GM12878 (cell line): Measurements from ENCODE around the gene NEO1. TPM values are rescaled to one million over a fixed set of nuclear protein-coding genes. Genes with fewer than 3 reads are reported as not detected.

Source experiments
- ATAC-seq: fragments of 200-7000 bp; cut with Tn5 transposase; 3 replicates; pipeline ENCODE4 v1.9.1; 2020; ENCODE audit warnings: mild to moderate bottlenecking, moderate library complexity
- BruUV-seq: library from RNA; stranded (reverse); fragments of 400-500 nt; replicated peaks from 2 replicates; lab custom pipeline; 2021; lab: Mats Ljungman, UMichigan
- CTCF ChIA-PET: fragments of 300-600 bp; sonication (Branson Sonifier 250); formaldehyde crosslinking; extraction: SDS; loops from one replicate; lab custom pipeline; 2021; ENCODE audit warnings: inconsistent platforms; lab: Yijun Ruan, JAX
- POLR2A ChIA-PET: fragments of 350-600 bp; formaldehyde crosslinking; extraction: SDS; loops from one replicate; lab custom pipeline; 2021; ENCODE audit warnings: inconsistent platforms; lab: Charles Lee
- RAD21 ChIA-PET: fragments of 300-600 bp; sonication (Branson Sonifier 250); formaldehyde crosslinking; loops from one replicate; lab custom pipeline; 2023; ENCODE audit warnings: antibody characterized with exemption; ENCODE audit not compliant: unreplicated experiment; lab: Charles Lee
- SMC1A ChIA-PET: fragments of 300-600 bp; sonication (Branson Sonifier 250); formaldehyde crosslinking; loops from one replicate; lab custom pipeline; 2023; ENCODE audit not compliant: unreplicated experiment, uncharacterized antibody; lab: Charles Lee
- DNase-seq: peaks from one replicate; pipeline ENCODE4 v3.0.0-alpha.2; 2011; ENCODE audit warnings: low read depth, low spot score
- FAIRE-seq: peaks from 3 replicates; lab custom pipeline; 2011; peaks lifted over from hg19 to GRCh38; lab: Jason Lieb, UNC
- H2AFZ ChIP-seq: 2 replicates; pipeline ENCODE4 v1.6.0; 2011; ENCODE audit warnings: low read depth, low read length, control low read depth; ENCODE audit not compliant: control insufficient read depth
- H3K27ac ChIP-seq: 2 replicates; pipeline ENCODE4 v1.5.1; 2011; ENCODE audit warnings: control low read depth; ENCODE audit not compliant: control insufficient read depth, insufficient read depth
- H3K27me3 ChIP-seq, 2 experiments: replicated peaks in 1 of 2; 2 replicates each; pipeline versions ENCODE4 v1.6.0 to v1.6.1; 2011; ENCODE audit warnings: low read length in 1 of 2; ENCODE audit not compliant: control insufficient read depth in 2 of 2, insufficient read depth in 2 of 2
- H3K36me3 ChIP-seq, 2 experiments: 2 replicates each; pipeline ENCODE4 v1.5.1; 2011; ENCODE audit warnings: low read length in 1 of 2; ENCODE audit not compliant: control insufficient read depth in 2 of 2, insufficient read depth in 2 of 2
- H3K4me1 ChIP-seq: 2 replicates; pipeline ENCODE4 v1.6.1; 2011; ENCODE audit warnings: mild to moderate bottlenecking, low read length, moderate library complexity, mixed read lengths; ENCODE audit not compliant: control insufficient read depth, insufficient read depth
- H3K4me2 ChIP-seq: 2 replicates; pipeline ENCODE4 v1.6.0; 2011; ENCODE audit warnings: control low read depth; ENCODE audit not compliant: control insufficient read depth, insufficient read depth
- H3K4me3 ChIP-seq: fragments of 200-600 bp; sonication (generic); 2 replicates; pipeline ENCODE4 v1.5.1; 2016
- H3K79me2 ChIP-seq: 2 replicates; pipeline ENCODE4 v1.6.0; 2011; ENCODE audit warnings: low read length; ENCODE audit not compliant: control insufficient read depth, insufficient read depth
- H3K9ac ChIP-seq: 2 replicates; pipeline ENCODE4 v1.8.0; 2011; ENCODE audit warnings: low read length, control low read depth, mixed read lengths; ENCODE audit not compliant: control insufficient read depth, insufficient read depth
- H3K9me3 ChIP-seq: replicated peaks from 3 replicates; pipeline ENCODE4 v1.5.1; 2011; ENCODE audit warnings: mild to moderate bottlenecking, low read length; ENCODE audit not compliant: control insufficient read depth, insufficient read depth
- H4K20me1 ChIP-seq: 2 replicates; pipeline ENCODE4 v1.6.0; 2011; ENCODE audit not compliant: control insufficient read depth, insufficient read depth
- CBX5 ChIP-seq: sonication (generic); IDR thresholded peaks from 2 replicates; pipeline ENCODE4 v1.6.1; 2016; ENCODE audit warnings: low read depth, moderate library complexity, mild to moderate bottlenecking, inconsistent platforms
- CREM ChIP-seq: IDR thresholded peaks from 2 replicates; pipeline ENCODE4 v1.6.1; 2014; ENCODE audit warnings: antibody characterized with exemption, low read depth
- E4F1 ChIP-seq: fragments of 450-650 bp; IDR thresholded peaks from 2 replicates; pipeline ENCODE4 v1.6.1; 2018; ENCODE audit warnings: borderline replicate concordance, mild to moderate bottlenecking; ENCODE audit not compliant: partially characterized antibody
- EGR1 ChIP-seq, 2 experiments: IDR thresholded peaks; 1 replicate in 1 of 2; 2 replicates in 1 of 2; pipeline ENCODE4 v1.6.1; 2011 to 2012; ENCODE audit warnings: low read depth in 2 of 2, low read length in 2 of 2, borderline replicate concordance in 1 of 2, mild to moderate bottlenecking in 1 of 2, moderate library complexity in 1 of 2
- JUNB ChIP-seq: IDR thresholded peaks from 2 replicates; pipeline ENCODE4 v1.6.1; 2016; ENCODE audit warnings: antibody characterized with exemption, mild to moderate bottlenecking
- NRF1 ChIP-seq: conservative IDR thresholded peaks from 2 replicates; pipeline ENCODE4 v1.6.1; 2011; ENCODE audit warnings: mild to moderate bottlenecking, low read depth, low read length, improper control_type of control experiment
- POU2F2 ChIP-seq: IDR thresholded peaks from 3 replicates; pipeline ENCODE4 v1.6.1; 2011; ENCODE audit warnings: low read depth, mild to moderate bottlenecking, low read length, borderline replicate concordance
- REST ChIP-seq: IDR thresholded peaks from 2 replicates; pipeline ENCODE4 v1.6.1; 2012; ENCODE audit warnings: mild to moderate bottlenecking, low read depth, low read length
- SIN3A ChIP-seq: IDR thresholded peaks from 2 replicates; pipeline ENCODE4 v1.6.1; 2012; ENCODE audit warnings: low read depth, low read length, improper control_type of control experiment
- SMC3 ChIP-seq: IDR thresholded peaks from 2 replicates; pipeline ENCODE4 v1.6.1; 2011; ENCODE audit warnings: low read length, improper control_type of control experiment, borderline replicate concordance
- TCF3 ChIP-seq: IDR thresholded peaks from 2 replicates; pipeline ENCODE4 v1.6.1; 2012; ENCODE audit warnings: low read depth, mild to moderate bottlenecking, low read length, borderline replicate concordance; ENCODE audit not compliant: insufficient read depth
- ZNF207 ChIP-seq: fragments of 450-650 bp; IDR thresholded peaks from 2 replicates; pipeline ENCODE4 v1.6.1; 2014; ENCODE audit warnings: antibody characterized with exemption, mild to moderate bottlenecking, borderline replicate concordance
- ZSCAN29 ChIP-seq: fragments of 450-650 bp; IDR thresholded peaks from 2 replicates; pipeline ENCODE4 v1.6.1; 2017; ENCODE audit warnings: mild to moderate bottlenecking, moderate library complexity
- whole genome bisulfite sequencing: methylation state at CpG from one replicate; pipeline ENCODE4 v1.1.6; 2016; ENCODE audit warnings: low lambda C conversion rate; ENCODE audit not compliant: insufficient replicate concordance, insufficient coverage; ENCODE audit errors: missing lambda C conversion rate; 5-methylcytosine and 5-hydroxymethylcytosine counted together
- in situ Hi-C: fragments of 300-500 bp; cut with MboI; formaldehyde crosslinking; loops from 9 replicates; pipeline ENCODE4 v1.14.3; 2018; ENCODE audit warnings: mixed read lengths
- intact Hi-C: fragments of 100-400 bp; cut with micrococcal nuclease; formaldehyde crosslinking; loops from one replicate; pipeline ENCODE4 v1.14.2; 2022; ENCODE audit not compliant: unreplicated experiment
- polyA plus RNA-seq, 11 experiments: library from polyadenylated mRNA; depleted of rRNA in 4 of 11; unstranded in 6 of 11; stranded (reverse) in 5 of 11; fragments of >200 nt; fragmentation: Nextera tagmentation in 4 of 11; fragmentation: Illumina TruSeq in 1 of 11; extraction: Ambion mirVana in 4 of 11; extraction: Trizol in 1 of 11; gene quantifications; 1 replicate in 1 of 11; 2 replicates in 10 of 11; pipeline versions ENCODE4 v1.2.1 to v1.2.3, GENCODE V29; 2011 to 2016; ENCODE audit warnings: inconsistent platforms in 2 of 11, missing spikeins in 2 of 11, low read depth in 1 of 11
- total RNA-seq, 4 experiments: library from RNA; depleted of rRNA in 3 of 4; stranded (reverse); fragments of >200 nt in 3 of 4; fragmentation: Illumina TruSeq in 1 of 4; extraction: Trizol in 1 of 4; gene quantifications; 2 replicates each; pipeline versions ENCODE4 v1.2.1 to v1.2.3, GENCODE V29; 2013 to 2021

NEO1 gene
- total and polyA plus RNA-seq, 10 of the 15 experiments (the other 5 are each of a cell fraction or from before 2014, with no cell fraction given), result 0.03 to 2.0 (median 0.32) TPM

GRCh38 chr15:73021139-73021621, 31.1 kb upstream of the NEO1 start:
- Histone ChIP-seq H3K4me1 (no peaks in the 10 kb centered on the region), H3K4me3 (no peak overlapping the region), H3K9me3 (no peaks in the 10 kb centered on the region), H3K4me2 (no peak overlapping the region), H4K20me1 (no peaks in the 10 kb centered on the region), H2AFZ (no peak overlapping the region), H3K79me2 (no peaks in the 10 kb centered on the region), H3K27me3 (peaks cover 0 to 6% of the 10 kb centered on the region in 2 experiments; a peak in 3 of 4 replicates)
- CTCF ChIA-PET, result interaction anchor here (0.6 kb wide), 1 partner anchor 106 kb away, joined by 3 read pairs; no protein-coding TSS in a partner anchor
- no TSS peak for BruUV-seq
- SMC1A ChIA-PET, result no interaction called here
- FAIRE-seq (no peak), DNase-seq (no peak), ATAC-seq (no peak)
- POLR2A ChIA-PET, result no interaction called here
- intact Hi-C loops, result no loop called here
- in situ Hi-C loops, result no loop called here
- RAD21 ChIA-PET, result no interaction called here
- 20% methylated on average over 8 of the region's 8 CpGs for WGBS
- TF ChIP-seq CBX5 (no peak), ZSCAN29 (no peak), EGR1 (IDR thresholded peaks at IDR 0.05; ENCODE audit: borderline replicate concordance in 1 of 2, low read depth in 2 of 2, low read length in 2 of 2) (no peak), REST (no peak), NRF1 (no peak), TCF3 (no peak), SMC3 (no peak), ZNF207 (no peak), JUNB (no peak), POU2F2 (no peak), CREM (no peak), SIN3A (no peak), E4F1 (no peak)
- TF ChIP-seq, all 136 proteins: peak for 0
- H3K27ac ChIP-seq, result no peak overlapping the region
- H3K9ac ChIP-seq, result no peak overlapping the region
- no peaks in the 10 kb centered on the region for H3K36me3 ChIP-seq
